ENCODE results near the gene RADIL.

Gene RADIL

DNA sequence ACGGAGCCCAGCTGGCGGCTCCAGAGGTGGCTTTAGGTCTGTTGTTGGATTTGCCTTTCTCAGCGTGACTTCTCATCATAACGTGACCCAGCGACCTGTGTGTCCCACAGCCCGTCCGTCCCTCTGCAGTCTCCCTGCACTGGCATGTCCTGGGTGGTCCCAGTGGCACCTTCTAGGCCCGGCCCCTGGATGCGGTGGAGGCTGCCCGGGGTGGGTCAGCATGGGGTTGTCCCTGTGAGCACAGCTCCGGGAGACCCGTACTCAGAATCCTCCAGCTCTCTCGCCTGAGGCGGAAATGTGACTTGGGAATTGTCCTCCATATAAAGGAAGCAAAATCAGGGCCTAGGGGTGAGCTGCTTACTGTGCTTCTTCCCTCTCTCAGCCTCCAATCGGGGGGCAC, 133.7 kb downstream of the RADIL start:
- peaks cover 73% of the 10 kb centered on the region for H3K79me2 ChIP-seq (ENCODE audit: control insufficient read depth, low read length)
- H3F3A ChIP-seq (ENCODE audit: control insufficient read depth, insufficient read depth), result peaks cover 6% of the 10 kb centered on the region
- no peak overlapping the region for H3K4me3 ChIP-seq (ENCODE audit: low read length)
- H3K4me2 ChIP-seq (ENCODE audit: low read length), result no peak overlapping the region
- H4K20me1 ChIP-seq (ENCODE audit: control insufficient read depth, insufficient read depth, low read depth, low read length), result 0 out of 2 replicates have a peak, but pooled peaks cover 8% of the 10 kb centered on the region
- no peaks in the 10 kb centered on the region for H3K9me2 ChIP-seq (replicated peaks; ENCODE audit: control insufficient read depth, low read length)
- no peak for TF ChIP-seq EZH2phosphoT487 (IDR thresholded peaks at IDR 0.05; ENCODE audit: borderline replicate concordance, low read length)
- TF ChIP-seq, protein P1, sequence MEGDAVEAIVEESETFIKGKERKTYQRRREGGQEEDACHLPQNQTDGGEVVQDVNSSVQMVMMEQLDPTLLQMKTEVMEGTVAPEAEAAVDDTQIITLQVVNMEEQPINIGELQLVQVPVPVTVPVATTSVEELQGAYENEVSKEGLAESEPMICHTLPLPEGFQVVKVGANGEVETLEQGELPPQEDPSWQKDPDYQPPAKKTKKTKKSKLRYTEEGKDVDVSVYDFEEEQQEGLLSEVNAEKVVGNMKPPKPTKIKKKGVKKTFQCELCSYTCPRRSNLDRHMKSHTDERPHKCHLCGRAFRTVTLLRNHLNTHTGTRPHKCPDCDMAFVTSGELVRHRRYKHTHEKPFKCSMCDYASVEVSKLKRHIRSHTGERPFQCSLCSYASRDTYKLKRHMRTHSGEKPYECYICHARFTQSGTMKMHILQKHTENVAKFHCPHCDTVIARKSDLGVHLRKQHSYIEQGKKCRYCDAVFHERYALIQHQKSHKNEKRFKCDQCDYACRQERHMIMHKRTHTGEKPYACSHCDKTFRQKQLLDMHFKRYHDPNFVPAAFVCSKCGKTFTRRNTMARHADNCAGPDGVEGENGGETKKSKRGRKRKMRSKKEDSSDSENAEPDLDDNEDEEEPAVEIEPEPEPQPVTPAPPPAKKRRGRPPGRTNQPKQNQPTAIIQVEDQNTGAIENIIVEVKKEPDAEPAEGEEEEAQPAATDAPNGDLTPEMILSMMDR (IDR thresholded peaks at IDR 0.05; ENCODE audit: low read depth, low read length, poor library complexity, severe bottlenecking), result no peak
- H3K4me1 ChIP-seq (ENCODE audit: control insufficient read depth, low read length), result peaks cover 34% of the 10 kb centered on the region
- no peak overlapping the region for H3K27ac ChIP-seq (ENCODE audit: low read depth, low read length)
- peaks cover 59% of the 10 kb centered on the region for H3K36me3 ChIP-seq (ENCODE audit: control insufficient read depth, low read length)
- no peaks in the 10 kb centered on the region for H3K9me3 ChIP-seq (ENCODE audit: control insufficient read depth, insufficient read depth, low read length)
- no peaks in the 10 kb centered on the region for H3K27me3 ChIP-seq (ENCODE audit: control insufficient read depth, low read length)

DNA sequence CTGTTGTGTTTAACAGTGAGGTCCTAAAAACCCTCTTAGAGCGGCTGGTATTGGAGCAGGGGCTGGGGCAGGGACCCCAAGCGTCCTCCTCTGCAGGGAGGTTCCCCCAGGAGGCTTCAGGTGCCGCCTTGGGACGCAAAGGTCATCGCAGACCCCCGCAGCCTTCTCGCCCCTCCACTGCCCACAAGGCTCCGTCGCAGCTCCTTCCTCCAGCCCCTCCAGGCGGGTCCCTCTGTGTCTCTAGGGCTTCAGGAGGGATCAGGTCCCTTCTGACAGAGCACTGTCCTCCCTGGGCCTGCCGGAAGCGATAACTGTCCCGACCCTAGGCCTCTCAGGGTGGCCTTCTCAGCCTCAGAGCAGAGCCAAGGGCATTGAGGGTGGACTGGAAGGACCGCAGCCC, 134.2 kb downstream of the RADIL start:
- Histone ChIP-seq H3K36me3 (ENCODE audit: control insufficient read depth, low read length) (peaks cover 56% of the 10 kb centered on the region), H3K79me2 (ENCODE audit: control insufficient read depth, low read length) (peaks cover 74% of the 10 kb centered on the region), H4K20me1 (ENCODE audit: control insufficient read depth, insufficient read depth, low read depth, low read length) (0 out of 2 replicates have a peak, but pooled peaks cover 4% of the 10 kb centered on the region), H3K9me2 (replicated peaks; ENCODE audit: control insufficient read depth, low read length) (no peaks in the 10 kb centered on the region), H3K4me2 (ENCODE audit: low read length) (no peak overlapping the region), H3K27me3 (ENCODE audit: control insufficient read depth, low read length) (no peaks in the 10 kb centered on the region), H3K4me3 (ENCODE audit: low read length) (no peak overlapping the region), H3K27ac (ENCODE audit: low read depth, low read length) (no peak overlapping the region), H3F3A (ENCODE audit: control insufficient read depth, insufficient read depth) (peaks cover 10% of the 10 kb centered on the region), H3K9me3 (ENCODE audit: control insufficient read depth, insufficient read depth, low read length) (no peaks in the 10 kb centered on the region), H3K4me1 (ENCODE audit: control insufficient read depth, low read length) (peaks cover 38% of the 10 kb centered on the region)
- TF ChIP-seq, protein P1 (IDR thresholded peaks at IDR 0.05; ENCODE audit: low read depth, low read length, poor library complexity, severe bottlenecking), result no peak
- TF ChIP-seq EZH2phosphoT487 (IDR thresholded peaks at IDR 0.05; ENCODE audit: borderline replicate concordance, low read length), result no peak
